Neuronal stem cell (in vitro differentiated cells): ENCODE data around the gene SLC22A15.

Experiments used
- DNase-seq: peaks from one replicate; pipeline ENCODE4 v3.0.0-alpha.2; 2013; ENCODE audit warnings: low spot score
- H2AFZ ChIP-seq: one replicate; pipeline ENCODE4 v1.6.1; 2013; ENCODE audit warnings: mild to moderate bottlenecking, low read length, inconsistent platforms
- H2AK5ac ChIP-seq: 2 replicates; pipeline ENCODE4 v1.6.1; 2013; ENCODE audit warnings: low read depth, mild to moderate bottlenecking, inconsistent platforms, low read length, moderate library complexity, mixed read lengths
- H2BK120ac ChIP-seq: 2 replicates; pipeline ENCODE4 v1.6.1; 2013; ENCODE audit warnings: low read depth, mild to moderate bottlenecking, inconsistent platforms, low read length, moderate library complexity, mixed read lengths
- H2BK12ac ChIP-seq: one replicate; pipeline ENCODE4 v1.6.1; 2013; ENCODE audit warnings: low read length, inconsistent platforms
- H2BK15ac ChIP-seq: 2 replicates; pipeline ENCODE4 v1.6.1; 2013; ENCODE audit warnings: mild to moderate bottlenecking, low read length, inconsistent platforms, mixed read lengths
- H2BK5ac ChIP-seq: one replicate; pipeline ENCODE4 v1.6.1; 2013; ENCODE audit warnings: inconsistent platforms, mild to moderate bottlenecking, low read length, moderate library complexity
- H3K14ac ChIP-seq: one replicate; pipeline ENCODE4 v1.6.1; 2013; ENCODE audit warnings: low read length, inconsistent platforms
- H3K18ac ChIP-seq: 2 replicates; pipeline ENCODE4 v1.6.1; 2013; ENCODE audit warnings: low read length, inconsistent platforms
- H3K23ac ChIP-seq: 2 replicates; pipeline ENCODE4 v1.6.1; 2013; ENCODE audit warnings: low read depth, mild to moderate bottlenecking, mixed read lengths, low read length, inconsistent platforms; ENCODE audit not compliant: poor library complexity
- H3K27ac ChIP-seq: replicated peaks from 3 replicates; pipeline ENCODE4 v1.5.1; 2013; ENCODE audit warnings: low read length, inconsistent platforms
- H3K27me3 ChIP-seq, 3 experiments: 2 replicates each; pipeline ENCODE4 v1.6.1; 2013; ENCODE audit warnings: low read length in 3 of 3, mild to moderate bottlenecking in 2 of 3, inconsistent platforms in 1 of 3, low read depth in 1 of 3, mixed read lengths in 1 of 3, moderate library complexity in 1 of 3; ENCODE audit not compliant: control insufficient read depth in 3 of 3, insufficient read depth in 3 of 3
- H3K36me3 ChIP-seq, 2 donors: replicated peaks in 1 of 2; 2 replicates each; pipeline ENCODE4 v1.6.1; 2013; ENCODE audit warnings: low read length in 2 of 2; ENCODE audit not compliant: control insufficient read depth in 2 of 2, insufficient read depth in 2 of 2
- H3K4ac ChIP-seq: 2 replicates; pipeline ENCODE4 v1.6.1; 2013; ENCODE audit warnings: inconsistent platforms, mild to moderate bottlenecking, low read length, moderate library complexity
- H3K4me1 ChIP-seq, 2 donors: 1 replicate in 1 of 2; 2 replicates in 1 of 2; pipeline ENCODE4 v1.6.1; 2013; ENCODE audit warnings: low read length in 2 of 2, low read depth in 1 of 2; ENCODE audit not compliant: control insufficient read depth in 2 of 2, insufficient read depth in 1 of 2
- H3K4me2 ChIP-seq: one replicate; pipeline ENCODE4 v1.6.1; 2013; ENCODE audit warnings: mild to moderate bottlenecking, low read length, inconsistent platforms; ENCODE audit not compliant: insufficient read depth, poor library complexity, severe bottlenecking
- H3K4me3 ChIP-seq, 2 donors: 2 replicates each; pipeline ENCODE4 v1.5.1; 2013; ENCODE audit warnings: low read length in 2 of 2, mild to moderate bottlenecking in 2 of 2, inconsistent platforms in 1 of 2, moderate library complexity in 1 of 2
- H3K79me1 ChIP-seq: one replicate; pipeline ENCODE4 v1.6.1; 2013; ENCODE audit warnings: low read depth, mild to moderate bottlenecking, inconsistent platforms, low read length, moderate library complexity
- H3K9ac ChIP-seq: one replicate; pipeline ENCODE4 v1.6.1; 2013; ENCODE audit warnings: mild to moderate bottlenecking, low read depth, low read length, inconsistent platforms; ENCODE audit not compliant: poor library complexity
- H3K9me3 ChIP-seq, 2 donors: replicated peaks in 1 of 2; 2 replicates each; pipeline versions ENCODE3 to v1.6.1; 2013; ENCODE audit warnings: low read length in 2 of 2, mild to moderate bottlenecking in 2 of 2, inconsistent platforms in 1 of 2, low read depth in 1 of 2, mixed read lengths in 1 of 2, moderate library complexity in 1 of 2; ENCODE audit not compliant: control insufficient read depth in 2 of 2, insufficient read depth in 1 of 2
- H4K8ac ChIP-seq: one replicate; pipeline ENCODE4 v1.6.1; 2013; ENCODE audit warnings: low read depth, mild to moderate bottlenecking, inconsistent platforms, low read length, moderate library complexity
- H4K91ac ChIP-seq: one replicate; pipeline ENCODE4 v1.6.1; 2013; ENCODE audit warnings: low read length, low read depth, mild to moderate bottlenecking, inconsistent platforms; ENCODE audit not compliant: poor library complexity
- WGBS, 2 donors: extraction: QIAGEN DNeasy Blood & Tissue Kit; methylation state at CpG; one replicate each; pipeline ENCODE4 v1.1.7; 2013; ENCODE audit warnings: missing lambda C conversion rate in 2 of 2, mixed read lengths in 1 of 2; ENCODE audit not compliant: insufficient read length in 2 of 2, insufficient replicate concordance in 1 of 2; ENCODE audit errors: extremely low coverage in 2 of 2; 5-methylcytosine and 5-hydroxymethylcytosine counted together

SLC22A15 gene

DNA sequence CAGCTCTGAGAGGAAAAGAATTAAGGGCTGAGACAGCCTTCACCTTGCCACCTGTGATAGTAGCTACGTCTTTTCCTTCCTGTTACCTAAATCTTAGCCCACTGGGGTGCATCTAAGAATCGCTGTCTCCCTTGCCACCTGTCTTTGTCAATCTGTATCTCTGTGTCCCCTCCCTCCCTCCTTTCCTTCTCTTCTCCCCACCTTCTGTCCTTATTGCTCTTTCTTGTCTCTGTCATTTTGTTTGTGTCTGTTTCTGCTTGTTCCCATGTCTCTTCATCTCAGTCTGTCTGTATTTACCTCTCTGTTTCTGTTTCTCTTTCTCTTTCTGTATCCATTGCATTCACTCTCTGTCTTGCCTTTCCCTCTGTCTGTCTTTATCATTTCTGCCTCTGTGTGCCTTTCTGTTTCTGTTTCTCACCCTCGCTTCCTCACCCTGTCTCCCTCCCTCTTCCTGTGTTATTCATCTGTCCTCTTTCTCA, 30.2 kb downstream of the SLC22A15 start:
- Histone ChIP-seq H4K8ac (no peak overlapping the region), H3K4me1 (peaks cover 0 to 6% of the 10 kb centered on the region in 2 donors), H3K36me3 (no peaks in the 10 kb centered on the region), H3K27ac (no peak overlapping the region), H3K4me2 (no peak overlapping the region), H2AFZ (no peak overlapping the region), H2BK15ac (no peak overlapping the region), H3K23ac (no peak overlapping the region), H3K9me3 (peaks cover 0 to 2% of the 10 kb centered on the region in 2 donors), H2BK12ac (no peak overlapping the region), H3K79me1 (no peaks in the 10 kb centered on the region), H3K14ac (no peak overlapping the region), H3K18ac (no peak overlapping the region), H2BK5ac (no peak overlapping the region), H4K91ac (no peak overlapping the region), H2AK5ac (no peak overlapping the region), H3K9ac (no peak overlapping the region), H2BK120ac (no peak overlapping the region), H3K4ac (no peak overlapping the region), H3K4me3 (no peak overlapping the region), H3K27me3 (no peaks in the 10 kb centered on the region)
- no CpG with 5 or more reads among the region's 3 CpGs for WGBS, 2 donors
- no peak for DNase-seq

DNA sequence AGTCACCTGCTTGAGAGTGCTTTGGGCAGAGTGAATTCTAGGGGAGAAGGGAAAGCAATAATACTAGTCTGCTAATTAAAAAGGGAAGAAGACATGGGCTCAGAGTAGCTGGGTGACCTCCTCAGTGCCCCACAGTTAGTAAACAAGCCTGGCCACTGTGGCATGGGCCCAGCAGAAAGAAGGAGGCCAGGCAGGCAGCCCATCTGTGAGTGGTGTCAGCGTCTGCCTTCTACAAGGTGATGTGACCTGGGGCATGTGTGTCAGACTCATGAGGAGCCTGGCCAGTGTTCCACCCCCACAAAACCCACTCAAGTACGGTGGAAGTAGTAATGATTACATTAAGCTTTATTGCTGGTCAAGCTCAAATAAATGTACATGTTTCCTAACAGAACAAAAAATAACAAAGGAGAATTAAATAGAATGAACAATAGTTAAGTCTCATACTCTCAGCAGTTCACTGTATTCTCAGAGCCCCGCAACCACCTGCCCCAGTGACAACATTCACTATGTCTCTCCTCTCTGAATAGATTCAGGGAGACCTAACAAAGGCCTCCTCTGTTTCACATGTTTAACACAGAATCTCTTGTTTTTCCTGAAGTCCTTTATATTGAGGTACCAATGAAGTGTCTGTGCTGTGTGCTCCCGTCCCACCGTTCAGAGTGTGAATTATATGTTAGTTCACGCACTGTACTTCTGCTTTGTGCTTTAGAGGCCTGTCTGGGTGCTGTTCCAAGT, 32.5 kb downstream of the SLC22A15 start:
- Histone ChIP-seq H2BK12ac (no peak overlapping the region), H3K4me3 (no peak overlapping the region), H4K8ac (peak overlapping the region; percentile 77), H3K36me3 (no peaks in the 10 kb centered on the region), H3K9me3 (no peaks in the 10 kb centered on the region), H4K91ac (no peak overlapping the region), H2BK120ac (no peak overlapping the region), H3K23ac (no peak overlapping the region), H2AFZ (no peak overlapping the region), H2BK15ac (no peak overlapping the region), H2AK5ac (no peak overlapping the region), H3K4me2 (no peak overlapping the region), H3K18ac (peak overlapping the region; percentile 70), H3K4me1 (peaks cover 0 to 6% of the 10 kb centered on the region in 2 donors), H3K9ac (no peak overlapping the region), H3K27me3 (no peaks in the 10 kb centered on the region), H3K14ac (no peak overlapping the region), H2BK5ac (no peak overlapping the region), H3K4ac (no peak overlapping the region), H3K79me1 (no peaks in the 10 kb centered on the region), H3K27ac (no peak overlapping the region)
- DNase-seq = no peak
- WGBS, 2 donors = no CpG with 5 or more reads among the region's 6 CpGs

DNA sequence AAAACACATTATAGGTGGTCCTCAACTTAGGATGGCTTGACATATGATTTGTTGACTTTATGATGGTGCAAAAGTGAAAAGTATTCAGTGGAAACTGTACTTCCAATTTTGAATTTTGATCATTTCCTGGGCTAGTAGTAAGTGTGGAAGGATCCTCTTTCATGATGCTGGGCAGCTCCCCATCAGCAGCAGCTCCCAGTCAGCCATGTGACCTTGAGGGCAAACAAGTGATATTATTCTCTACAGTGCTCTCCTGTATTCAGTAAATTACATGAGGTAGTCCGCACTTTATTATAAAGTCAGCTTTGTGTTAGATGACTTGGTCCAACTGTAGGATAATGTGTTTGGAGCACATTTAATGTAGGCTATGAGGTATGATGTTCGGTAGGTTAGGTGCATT, 36.4 kb downstream of the SLC22A15 start:
- no peak overlapping the region for H2AK5ac ChIP-seq
- H3K27me3 ChIP-seq = no peaks in the 10 kb centered on the region
- H3K4ac ChIP-seq = no peak overlapping the region
- H3K79me1 ChIP-seq = no peaks in the 10 kb centered on the region
- H3K4me2 ChIP-seq = no peak overlapping the region
- H3K27ac ChIP-seq = no peak overlapping the region
- no peak overlapping the region for H3K9ac ChIP-seq
- no CpG with 5 or more reads among the region's 2 CpGs for WGBS, 2 donors
- H2BK15ac ChIP-seq = no peak overlapping the region
- H2BK120ac ChIP-seq = no peak overlapping the region
- H2BK12ac ChIP-seq = no peak overlapping the region
- no peak overlapping the region for H3K4me3 ChIP-seq
- no peak overlapping the region for H2BK5ac ChIP-seq
- H3K14ac ChIP-seq = no peak overlapping the region
- DNase-seq = no peak
- no peak overlapping the region for H3K23ac ChIP-seq
- no peak overlapping the region for H2AFZ ChIP-seq
- H3K9me3 ChIP-seq = no peaks in the 10 kb centered on the region
- H4K8ac ChIP-seq = no peak overlapping the region
- no peaks in the 10 kb centered on the region for H3K36me3 ChIP-seq
- peaks cover 0 to 6% of the 10 kb centered on the region in 2 donors for H3K4me1 ChIP-seq
- no peak overlapping the region for H3K18ac ChIP-seq
- no peak overlapping the region for H4K91ac ChIP-seq

DNA sequence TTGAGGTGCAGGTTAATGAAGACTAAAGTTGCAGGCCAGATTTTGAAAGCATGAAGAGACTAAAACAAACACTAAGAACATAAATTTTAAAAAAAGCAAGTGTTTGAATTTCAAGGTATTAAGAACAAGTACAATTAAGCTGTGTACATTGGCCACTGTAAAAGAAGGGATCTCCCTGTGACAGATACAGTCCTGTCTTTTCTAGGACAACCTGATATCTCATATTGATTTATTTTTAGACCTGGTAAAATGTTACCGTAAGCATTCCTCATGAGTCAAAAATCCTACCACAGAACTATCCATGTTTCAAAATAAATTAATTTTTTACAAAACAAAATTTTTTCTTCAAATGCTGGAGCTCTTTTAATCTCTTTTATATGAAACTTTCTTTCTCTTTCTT, 39.4 kb downstream of the SLC22A15 start:
- no peak overlapping the region for H2AFZ ChIP-seq
- no peak overlapping the region for H4K8ac ChIP-seq
- H2AK5ac ChIP-seq = no peak overlapping the region
- peaks cover 0 to 2% of the 10 kb centered on the region in 2 donors for H3K4me1 ChIP-seq
- H3K4me3 ChIP-seq = no peak overlapping the region
- H2BK5ac ChIP-seq = no peak overlapping the region
- H3K18ac ChIP-seq = no peak overlapping the region
- no peaks in the 10 kb centered on the region for H3K36me3 ChIP-seq
- H3K79me1 ChIP-seq = no peaks in the 10 kb centered on the region
- WGBS, 2 donors = no CpG with 5 or more reads among the region's 1 CpG
- H2BK15ac ChIP-seq = no peak overlapping the region
- DNase-seq = no peak
- H3K9ac ChIP-seq = no peak overlapping the region
- no peak overlapping the region for H3K4me2 ChIP-seq
- H3K23ac ChIP-seq = no peak overlapping the region
- H4K91ac ChIP-seq = no peak overlapping the region
- H2BK120ac ChIP-seq = no peak overlapping the region
- H2BK12ac ChIP-seq = no peak overlapping the region
- H3K27me3 ChIP-seq = no peaks in the 10 kb centered on the region
- H3K4ac ChIP-seq = no peak overlapping the region
- H3K14ac ChIP-seq = no peak overlapping the region
- no peaks in the 10 kb centered on the region for H3K9me3 ChIP-seq
- H3K27ac ChIP-seq = no peak overlapping the region
